ENCODE measurements around the gene OSBP. TPM values are rescaled to one million over a fixed set of nuclear protein-coding genes. Genes with fewer than 3 reads are reported as not detected.
A peak's percentile ranks its signal among the peaks of the same experiment; 100 is the strongest.

OSBP gene
- total and polyA plus RNA-seq, 9 of the 15 experiments (the other 6 are each of a cell fraction or from before 2014, with no cell fraction given) = 11.7 to 49.0 (median 28.7) TPM

GRCh38 chr11:59556115-59556916 lies 59.3 kb downstream of the OSBP start (continued):
- TF ChIP-seq TEAD1 (CRISPR knock-in tag; IDR thresholded peaks at IDR 0.05) = peak; percentile 37 to 92; a peak in 3 of 4 replicates
- TF ChIP-seq MEIS2 (IDR thresholded peaks at IDR 0.05; ENCODE audit: partially characterized antibody) = no peak
- TF ChIP-seq POLR2A (conservative IDR thresholded peaks at IDR 0.05) = no peak
- TF ChIP-seq MTA3 (IDR thresholded peaks at IDR 0.05; ENCODE audit: borderline replicate concordance) = peak; percentile 33; the same call in 1 of the 2 replicates
- no peak for TF ChIP-seq STAT5B (CRISPR knock-in tag; IDR thresholded peaks at IDR 0.05)
- no peak for TF ChIP-seq CBX8 (IDR thresholded peaks at IDR 0.05; ENCODE audit: borderline replicate concordance, extremely low read depth, low read depth, low read length, poor library complexity, severe bottlenecking)
- no peak for TF ChIP-seq HSF4 (CRISPR knock-in tag; IDR thresholded peaks at IDR 0.05; ENCODE audit: borderline replicate concordance)
- no peak for TF ChIP-seq SMARCA5 (IDR thresholded peaks at IDR 0.05)
- 0 out of 2 replicates have a peak, but pooled peaks have one; percentile 20 for TF ChIP-seq SNIP1 (IDR thresholded peaks at IDR 0.05; ENCODE audit: low read depth)
- TF ChIP-seq HOMEZ (CRISPR knock-in tag; IDR thresholded peaks at IDR 0.05) = no peak
- TF ChIP-seq JUND (IDR thresholded peaks at IDR 0.05; ENCODE audit: borderline replicate concordance, low read depth, low read length) = peak; percentile 49; the same call in 1 of the 2 replicates
- TF ChIP-seq JUND (tag; IDR thresholded peaks at IDR 0.05; ENCODE audit: borderline replicate concordance, low read depth, low read length) = no peak; the same call in 2 of the 3 replicates
- TF ChIP-seq CREM (IDR thresholded peaks at IDR 0.05; ENCODE audit: low read depth) = peak; percentile 53; the same call in 1 of the 2 replicates
- no peak for TF ChIP-seq NFE2L1 (tag; IDR thresholded peaks at IDR 0.05; ENCODE audit: borderline replicate concordance, low read depth)
- no peak for TF ChIP-seq SMC3 (conservative IDR thresholded peaks at IDR 0.05; ENCODE audit: insufficient read depth, low read depth, low read length)
- TF ChIP-seq HNRNPLL (IDR thresholded peaks at IDR 0.05; ENCODE audit: low read depth, low read length, poor library complexity, severe bottlenecking) = peak; percentile 15
- no peak for TF ChIP-seq FIP1L1 (IDR thresholded peaks at IDR 0.05; ENCODE audit: low read depth, low read length, poor library complexity, severe bottlenecking)
- TF ChIP-seq, protein P1, sequence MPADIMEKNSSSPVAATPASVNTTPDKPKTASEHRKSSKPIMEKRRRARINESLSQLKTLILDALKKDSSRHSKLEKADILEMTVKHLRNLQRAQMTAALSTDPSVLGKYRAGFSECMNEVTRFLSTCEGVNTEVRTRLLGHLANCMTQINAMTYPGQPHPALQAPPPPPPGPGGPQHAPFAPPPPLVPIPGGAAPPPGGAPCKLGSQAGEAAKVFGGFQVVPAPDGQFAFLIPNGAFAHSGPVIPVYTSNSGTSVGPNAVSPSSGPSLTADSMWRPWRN (IDR thresholded peaks at IDR 0.05; ENCODE audit: low read depth) = peak; percentile 56
- TF ChIP-seq ZNF76 (CRISPR knock-in tag; IDR thresholded peaks at IDR 0.05; ENCODE audit: borderline replicate concordance) = no peak
- peak in 1 of 2 experiments; percentile 78; a peak in 3 of 4 replicates for TF ChIP-seq ARNT (IDR thresholded peaks at IDR 0.05)
- TF ChIP-seq KDM1A (IDR thresholded peaks at IDR 0.05) = peak; percentile 52 to 64
- TF ChIP-seq CREB3 (tag; conservative IDR thresholded peaks at IDR 0.05; ENCODE audit: low read depth) = peak; percentile 87

All from K562 (cell line).